GM19463 (cell line): ENCODE measurements around the gene RAI14.
"Not testable (repeated sequence)": the region's sequence is repeated elsewhere in the genome, so short reads cannot be mapped to it uniquely, and the experiment has no call there.

Experiments
- ATAC-seq: cut with Tn5 transposase; IDR thresholded peaks from one replicate; pipeline ENCODE4 v1.9.1; 2021; ENCODE audit warnings: mild to moderate bottlenecking, moderate library complexity; ENCODE audit not compliant: unreplicated experiment

Gene RAI14

GRCh38 chr5:34697308-34698108, 41.4 kb downstream of the RAI14 start:
- no peak for ATAC-seq

GRCh38 chr5:34698109-34698419, 41.9 kb downstream of the RAI14 start:
- no peak for ATAC-seq

- ATAC-seq, result no peak
Observed at GRCh38 chr5:34698754-34699153, 42.6 kb downstream of the RAI14 start.

- no peak for ATAC-seq
Observed at GRCh38 chr5:34699155-34700077, 43.3 kb downstream of the RAI14 start.

GRCh38 chr5:34700078-34700452, 43.9 kb downstream of the RAI14 start:
- no peak for ATAC-seq

- not testable (repeated sequence) for ATAC-seq
Observed at GRCh38 chr5:34701442-34701841, 45.3 kb downstream of the RAI14 start.

GRCh38 chr5:34703767-34704713, 47.9 kb downstream of the RAI14 start:
- no peak for ATAC-seq

- no peak for ATAC-seq
Observed at GRCh38 chr5:34706084-34706483, 50.0 kb downstream of the RAI14 start.

GRCh38 chr5:34707451-34708107, 51.5 kb downstream of the RAI14 start:
- no peak for ATAC-seq

GRCh38 chr5:34708777-34709176, 52.6 kb downstream of the RAI14 start:
- ATAC-seq, result no peak

- no peak for ATAC-seq
Observed at GRCh38 chr5:34709861-34710673, 53.9 kb downstream of the RAI14 start.

- ATAC-seq, result no peak
Observed at GRCh38 chr5:34712565-34712964, 56.4 kb downstream of the RAI14 start.

GRCh38 chr5:34715711-34716110, 59.6 kb downstream of the RAI14 start:
- ATAC-seq, result no peak

GRCh38 chr5:34716986-34717385, 60.9 kb downstream of the RAI14 start:
- ATAC-seq, result no peak

GRCh38 chr5:34717426-34718327, 61.5 kb downstream of the RAI14 start:
- ATAC-seq, result no peak

GRCh38 chr5:34718516-34718915, 62.4 kb downstream of the RAI14 start:
- ATAC-seq, result no peak

- ATAC-seq, result no peak
Observed at GRCh38 chr5:34719029-34719428, 62.9 kb downstream of the RAI14 start.

GRCh38 chr5:34721327-34721726, 65.2 kb downstream of the RAI14 start:
- ATAC-seq, result no peak

- ATAC-seq, result no peak
Observed at GRCh38 chr5:34722183-34722582, 66.1 kb downstream of the RAI14 start.
